HG03354 (cell line): ENCODE data around the gene ETV5.
"Not testable (repeated sequence)": the region's sequence is repeated elsewhere in the genome, so short reads cannot be mapped to it uniquely, and the experiment has no call there.

Experiments used
- ATAC-seq: cut with Tn5 transposase; IDR thresholded peaks from one replicate; pipeline ENCODE4 v1.9.1; 2021; ENCODE audit warnings: mild to moderate bottlenecking; ENCODE audit not compliant: unreplicated experiment, poor library complexity, severe bottlenecking

The ETV5 gene

GRCh38 chr3:186038360-186038759 is 70.5 kb downstream of the ETV5 start:
- ATAC-seq, result no peak

GRCh38 chr3:186035277-186035676 is 73.6 kb downstream of the ETV5 start:
- ATAC-seq, result no peak

- ATAC-seq, result no peak
Observed at GRCh38 chr3:186032321-186032720, 76.6 kb downstream of the ETV5 start.

GRCh38 chr3:186025993-186026392 is 82.9 kb downstream of the ETV5 start:
- ATAC-seq, result not testable (repeated sequence)

- no peak for ATAC-seq
Observed at GRCh38 chr3:186025161-186025560, 83.7 kb downstream of the ETV5 start.

- ATAC-seq, result no peak
Observed at GRCh38 chr3:186024210-186024609, 84.7 kb downstream of the ETV5 start.

GRCh38 chr3:186022931-186023330 is 86.0 kb downstream of the ETV5 start:
- no peak for ATAC-seq

GRCh38 chr3:186021673-186022362 is 87.1 kb downstream of the ETV5 start:
- no peak for ATAC-seq

- not testable (repeated sequence) for ATAC-seq
Observed at GRCh38 chr3:186021250-186021649, 87.6 kb downstream of the ETV5 start.

- ATAC-seq, result not testable (repeated sequence)
Observed at GRCh38 chr3:186019288-186019687, 89.6 kb downstream of the ETV5 start.

GRCh38 chr3:186014866-186015265 is 94.0 kb downstream of the ETV5 start:
- no peak for ATAC-seq

- ATAC-seq, result no peak
Observed at GRCh38 chr3:186013312-186013711, 95.6 kb downstream of the ETV5 start.

GRCh38 chr3:186012137-186012536 is 96.8 kb downstream of the ETV5 start:
- ATAC-seq, result no peak

- no peak for ATAC-seq
Observed at GRCh38 chr3:186004671-186005070, 104.2 kb downstream of the ETV5 start.

- no peak for ATAC-seq
Observed at GRCh38 chr3:186004209-186004608, 104.7 kb downstream of the ETV5 start.

GRCh38 chr3:186003610-186004009 is 105.3 kb downstream of the ETV5 start:
- ATAC-seq, result no peak

GRCh38 chr3:186002884-186003472 is 105.9 kb downstream of the ETV5 start:
- ATAC-seq, result no peak

- no peak for ATAC-seq
Observed at GRCh38 chr3:186001842-186002241, 107.0 kb downstream of the ETV5 start.

- no peak for ATAC-seq
Observed at GRCh38 chr3:185999221-185999620, 109.7 kb downstream of the ETV5 start.

GRCh38 chr3:185998136-185998535 is 110.8 kb downstream of the ETV5 start:
- no peak for ATAC-seq

GRCh38 chr3:185997130-185997529 is 111.8 kb downstream of the ETV5 start:
- no peak for ATAC-seq
